ENCODE measurements around the gene ZNF668.
"Not testable (repeated sequence)": the region's sequence is repeated elsewhere in the genome, so short reads cannot be mapped to it uniquely, and the experiment has no call there.

ZNF668 gene

GRCh38 chr16:31022544-31023251 is 51.3 kb downstream of the ZNF668 start:
- H2AFZ ChIP-seq (ENCODE audit: low read length) = no peak overlapping the region
- no peaks in the 10 kb centered on the region for H4K20me1 ChIP-seq (ENCODE audit: insufficient read depth, low read length)
- no peaks in the 10 kb centered on the region for H3F3A ChIP-seq (ENCODE audit: insufficient read depth, low read length)
- H3K4me1 ChIP-seq (ENCODE audit: low read length) = peaks cover 5% of the 10 kb centered on the region; the same call in 1 of the 2 replicates
- H3K9me3 ChIP-seq (replicated peaks; ENCODE audit: insufficient read depth, low read length) = no peaks in the 10 kb centered on the region
- no peak overlapping the region for H3K9ac ChIP-seq (ENCODE audit: low read length)
- DNase-seq = no peak
- H3K4me2 ChIP-seq (ENCODE audit: low read depth, low read length) = no peak overlapping the region
- H3K36me3 ChIP-seq (replicated peaks; ENCODE audit: insufficient read depth, low read length) = no peaks in the 10 kb centered on the region
- no peaks in the 10 kb centered on the region for H3K79me2 ChIP-seq (ENCODE audit: low read length)
- H3K4me3 ChIP-seq (ENCODE audit: low read length) = no peak overlapping the region
- TF ChIP-seq EZH2 (optimal IDR thresholded peaks at IDR 0.05; ENCODE audit: low read depth, low read length) = no peak
- no peak for TF ChIP-seq CTCF (IDR thresholded peaks at IDR 0.05; ENCODE audit: low read length)
- no peak for TF ChIP-seq EZH2phosphoT487 (IDR thresholded peaks at IDR 0.05; ENCODE audit: low read length)
- H3K9me2 ChIP-seq (replicated peaks; ENCODE audit: insufficient read depth, low read length) = no peaks in the 10 kb centered on the region
- no peaks in the 10 kb centered on the region for H3K27me3 ChIP-seq (replicated peaks; ENCODE audit: insufficient read depth, low read length)
- H3K27ac ChIP-seq (ENCODE audit: low read length) = no peak overlapping the region

- no peaks in the 10 kb centered on the region for H4K20me1 ChIP-seq (ENCODE audit: insufficient read depth, low read length)
- no peaks in the 10 kb centered on the region for H3K36me3 ChIP-seq (replicated peaks; ENCODE audit: insufficient read depth, low read length)
- H3F3A ChIP-seq (ENCODE audit: insufficient read depth, low read length) = no peaks in the 10 kb centered on the region
- no peak overlapping the region for H3K4me3 ChIP-seq (ENCODE audit: low read length)
- H3K27me3 ChIP-seq (replicated peaks; ENCODE audit: insufficient read depth, low read length) = no peaks in the 10 kb centered on the region; the same call in 1 of the 2 replicates
- no peak overlapping the region for H3K4me2 ChIP-seq (ENCODE audit: low read depth, low read length)
- no peak overlapping the region for H3K9ac ChIP-seq (ENCODE audit: low read length)
- H3K9me3 ChIP-seq (replicated peaks; ENCODE audit: insufficient read depth, low read length) = no peaks in the 10 kb centered on the region
- no peak for DNase-seq
- no peaks in the 10 kb centered on the region for H3K79me2 ChIP-seq (ENCODE audit: low read length)
- no peak for TF ChIP-seq EZH2 (optimal IDR thresholded peaks at IDR 0.05; ENCODE audit: low read depth, low read length)
- no peak overlapping the region for H3K27ac ChIP-seq (ENCODE audit: low read length)
- H2AFZ ChIP-seq (ENCODE audit: low read length) = no peak overlapping the region
- peaks cover 5% of the 10 kb centered on the region; the same call in 1 of the 2 replicates for H3K4me1 ChIP-seq (ENCODE audit: low read length)
- H3K9me2 ChIP-seq (replicated peaks; ENCODE audit: insufficient read depth, low read length) = no peaks in the 10 kb centered on the region
These were observed 53.5 kb downstream of the ZNF668 start for GRCh38 chr16:31020536-31020935.

GRCh38 chr16:31017756-31018155 is 56.3 kb downstream of the ZNF668 start:
- H3K36me3 ChIP-seq (replicated peaks; ENCODE audit: insufficient read depth, low read length); H3K9ac ChIP-seq (ENCODE audit: low read length); H3K4me1 ChIP-seq (ENCODE audit: low read length); H2AFZ ChIP-seq (ENCODE audit: low read length); H3K27ac ChIP-seq (ENCODE audit: low read length); H3K4me3 ChIP-seq (ENCODE audit: low read length); H3K9me2 ChIP-seq (replicated peaks; ENCODE audit: insufficient read depth, low read length); H3K9me3 ChIP-seq (replicated peaks; ENCODE audit: insufficient read depth, low read length); H3K4me2 ChIP-seq (ENCODE audit: low read depth, low read length); H3K27me3 ChIP-seq (replicated peaks; ENCODE audit: insufficient read depth, low read length); H3F3A ChIP-seq (ENCODE audit: insufficient read depth, low read length); H4K20me1 ChIP-seq (ENCODE audit: insufficient read depth, low read length); H3K79me2 ChIP-seq (ENCODE audit: low read length); DNase-seq: not testable (repeated sequence)

- H3F3A ChIP-seq (ENCODE audit: insufficient read depth, low read length) = no peaks in the 10 kb centered on the region
- H3K9ac ChIP-seq (ENCODE audit: low read length) = no peak overlapping the region
- no peaks in the 10 kb centered on the region for H3K9me2 ChIP-seq (replicated peaks; ENCODE audit: insufficient read depth, low read length)
- H3K9me3 ChIP-seq (replicated peaks; ENCODE audit: insufficient read depth, low read length) = no peaks in the 10 kb centered on the region
- H2AFZ ChIP-seq (ENCODE audit: low read length) = no peak overlapping the region
- no peak overlapping the region for H3K27ac ChIP-seq (ENCODE audit: low read length)
- no peak for DNase-seq
- H3K4me1 ChIP-seq (ENCODE audit: low read length) = no peaks in the 10 kb centered on the region
- H4K20me1 ChIP-seq (ENCODE audit: insufficient read depth, low read length) = no peaks in the 10 kb centered on the region
- no peaks in the 10 kb centered on the region for H3K36me3 ChIP-seq (replicated peaks; ENCODE audit: insufficient read depth, low read length)
- TF ChIP-seq CTCF (IDR thresholded peaks at IDR 0.05; ENCODE audit: low read length) (no peak), EZH2phosphoT487 (IDR thresholded peaks at IDR 0.05; ENCODE audit: low read length) (no peak), EZH2 (optimal IDR thresholded peaks at IDR 0.05; ENCODE audit: low read depth, low read length) (no peak)
- peaks cover 24% of the 10 kb centered on the region for H3K27me3 ChIP-seq (replicated peaks; ENCODE audit: insufficient read depth, low read length)
- no peak overlapping the region for H3K4me3 ChIP-seq (ENCODE audit: low read length)
- H3K4me2 ChIP-seq (ENCODE audit: low read depth, low read length) = no peak overlapping the region
- H3K79me2 ChIP-seq (ENCODE audit: low read length) = no peaks in the 10 kb centered on the region
These were observed 58.0 kb downstream of the ZNF668 start for GRCh38 chr16:31016018-31016417.

GRCh38 chr16:31013292-31013691 is 60.7 kb downstream of the ZNF668 start:
- not testable (repeated sequence) for H2AFZ ChIP-seq (ENCODE audit: low read length); H3K9ac ChIP-seq (ENCODE audit: low read length); H3K79me2 ChIP-seq (ENCODE audit: low read length); H3K9me2 ChIP-seq (replicated peaks; ENCODE audit: insufficient read depth, low read length); H3K4me2 ChIP-seq (ENCODE audit: low read depth, low read length); H4K20me1 ChIP-seq (ENCODE audit: insufficient read depth, low read length); H3K4me3 ChIP-seq (ENCODE audit: low read length); DNase-seq; H3F3A ChIP-seq (ENCODE audit: insufficient read depth, low read length); H3K9me3 ChIP-seq (replicated peaks; ENCODE audit: insufficient read depth, low read length); H3K36me3 ChIP-seq (replicated peaks; ENCODE audit: insufficient read depth, low read length); H3K27ac ChIP-seq (ENCODE audit: low read length); H3K4me1 ChIP-seq (ENCODE audit: low read length)
- H3K27me3 ChIP-seq (replicated peaks; ENCODE audit: insufficient read depth, low read length) = peaks cover 46% of the 10 kb centered on the region

- H3K4me3 ChIP-seq (ENCODE audit: low read length); H3K9me3 ChIP-seq (replicated peaks; ENCODE audit: insufficient read depth, low read length); H3K27ac ChIP-seq (ENCODE audit: low read length); H3F3A ChIP-seq (ENCODE audit: insufficient read depth, low read length); H3K36me3 ChIP-seq (replicated peaks; ENCODE audit: insufficient read depth, low read length); DNase-seq; H2AFZ ChIP-seq (ENCODE audit: low read length); H3K4me2 ChIP-seq (ENCODE audit: low read depth, low read length); H3K9me2 ChIP-seq (replicated peaks; ENCODE audit: insufficient read depth, low read length); H3K9ac ChIP-seq (ENCODE audit: low read length); H4K20me1 ChIP-seq (ENCODE audit: insufficient read depth, low read length); H3K4me1 ChIP-seq (ENCODE audit: low read length); H3K79me2 ChIP-seq (ENCODE audit: low read length): not testable (repeated sequence)
- H3K27me3 ChIP-seq (replicated peaks; ENCODE audit: insufficient read depth, low read length) = peaks cover 58% of the 10 kb centered on the region
These were observed 62.2 kb downstream of the ZNF668 start for GRCh38 chr16:31011815-31012214.
